ENCODE data around the gene DHX29.

Gene DHX29

DNA sequence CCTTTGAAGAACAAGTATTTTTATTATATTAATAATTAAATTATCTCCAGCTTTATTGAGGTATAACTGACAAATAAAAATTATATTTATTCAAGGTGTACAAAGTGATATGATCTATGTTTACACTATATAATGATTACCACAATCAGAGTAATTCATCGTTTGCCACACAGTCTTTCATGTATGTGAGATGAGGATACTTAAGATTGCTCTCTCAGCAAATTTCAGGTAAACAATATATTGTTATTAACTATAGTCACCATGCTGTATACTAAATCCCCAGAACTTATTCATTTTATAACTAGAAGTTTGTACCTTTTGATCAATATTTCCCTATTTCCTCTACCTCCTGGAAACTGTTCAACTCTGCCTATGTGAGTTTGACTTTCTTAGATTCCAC lies 57.4 kb downstream of the DHX29 start:
- no peak overlapping the region for H3K4me3 ChIP-seq (ENCODE audit: low read depth, low read length)
- no peak for DNase-seq (ENCODE audit: low read depth)
- TF ChIP-seq MYC (IDR thresholded peaks at IDR 0.05; ENCODE audit: low read depth, low read length) = no peak
- TF ChIP-seq, protein P1, sequence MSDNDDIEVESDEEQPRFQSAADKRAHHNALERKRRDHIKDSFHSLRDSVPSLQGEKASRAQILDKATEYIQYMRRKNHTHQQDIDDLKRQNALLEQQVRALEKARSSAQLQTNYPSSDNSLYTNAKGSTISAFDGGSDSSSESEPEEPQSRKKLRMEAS (IDR thresholded peaks at IDR 0.05; ENCODE audit: low read depth, low read length) = no peak

DNA sequence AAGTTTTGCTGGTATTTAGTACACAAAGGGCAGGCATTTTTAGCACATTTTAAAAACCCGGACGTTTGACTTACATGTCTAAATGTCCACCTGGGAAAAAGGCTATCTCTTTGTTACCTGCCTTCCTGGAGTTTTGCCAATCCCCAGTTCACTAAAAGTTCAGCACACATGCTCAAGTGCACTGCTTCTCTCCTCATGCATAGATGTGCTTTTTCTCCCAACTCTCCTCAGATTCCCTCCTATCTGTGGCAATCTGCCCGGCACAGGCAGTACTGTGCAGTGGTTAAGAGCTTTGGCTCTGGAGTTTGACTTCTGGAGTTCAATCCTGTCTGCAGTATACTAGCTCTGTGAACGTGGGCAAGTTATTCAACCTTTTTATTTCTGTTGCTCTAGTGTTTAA lies 65.7 kb downstream of the DHX29 start:
- H3K4me3 ChIP-seq (ENCODE audit: low read depth, low read length) = no peak overlapping the region
- TF ChIP-seq POLR2A (IDR thresholded peaks at IDR 0.05; ENCODE audit: extremely low read depth, insufficient read length) (no peak), CTCF (IDR thresholded peaks at IDR 0.05; ENCODE audit: low read depth, low read length) (no peak), MYC (IDR thresholded peaks at IDR 0.05; ENCODE audit: low read depth, low read length) (no peak)
- TF ChIP-seq, protein P1 (IDR thresholded peaks at IDR 0.05; ENCODE audit: low read depth, low read length) = no peak
- DNase-seq (ENCODE audit: low read depth) = no peak

DNA sequence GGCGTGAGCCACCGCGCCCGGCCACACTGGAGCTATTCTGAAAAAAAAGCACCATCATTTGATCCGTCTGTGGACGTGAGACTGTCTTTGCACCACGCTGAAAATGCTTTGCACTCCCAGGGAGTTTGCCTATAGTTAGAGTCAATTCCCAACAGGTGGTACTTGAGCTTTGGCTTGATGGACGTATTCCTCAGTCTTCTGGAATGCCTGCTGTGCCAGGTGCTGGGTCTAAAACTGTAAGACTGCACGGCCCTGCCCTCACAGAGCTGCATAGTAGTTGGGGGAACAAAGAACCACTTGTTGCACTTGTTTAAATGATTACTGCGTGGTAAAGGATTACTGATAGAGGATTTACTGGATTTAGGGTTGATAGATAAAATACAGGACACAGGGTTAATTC lies 70.7 kb downstream of the DHX29 start:
- TF ChIP-seq, protein P1 (IDR thresholded peaks at IDR 0.05; ENCODE audit: low read depth, low read length) = no peak
- TF ChIP-seq CTCF (IDR thresholded peaks at IDR 0.05; ENCODE audit: low read depth, low read length) (no peak), MYC (IDR thresholded peaks at IDR 0.05; ENCODE audit: low read depth, low read length) (no peak), POLR2A (IDR thresholded peaks at IDR 0.05; ENCODE audit: extremely low read depth, insufficient read length) (no peak)
- DNase-seq (ENCODE audit: low read depth) = no peak
- no peak overlapping the region for H3K4me3 ChIP-seq (ENCODE audit: low read depth, low read length)

- DNase-seq (ENCODE audit: low read depth) = peak; percentile 27
- TF ChIP-seq, protein P1 (IDR thresholded peaks at IDR 0.05; ENCODE audit: low read depth, low read length) = no peak
- TF ChIP-seq CTCF (IDR thresholded peaks at IDR 0.05; ENCODE audit: low read depth, low read length) (no peak), POLR2A (IDR thresholded peaks at IDR 0.05; ENCODE audit: extremely low read depth, insufficient read length) (no peak), MYC (IDR thresholded peaks at IDR 0.05; ENCODE audit: low read depth, low read length) (no peak)
- peak overlapping the region; percentile 46 for H3K4me3 ChIP-seq (ENCODE audit: low read depth, low read length)
Observed at GRCh38 chr5:55234121-55234700, 73.3 kb downstream of the DHX29 start.

DNA sequence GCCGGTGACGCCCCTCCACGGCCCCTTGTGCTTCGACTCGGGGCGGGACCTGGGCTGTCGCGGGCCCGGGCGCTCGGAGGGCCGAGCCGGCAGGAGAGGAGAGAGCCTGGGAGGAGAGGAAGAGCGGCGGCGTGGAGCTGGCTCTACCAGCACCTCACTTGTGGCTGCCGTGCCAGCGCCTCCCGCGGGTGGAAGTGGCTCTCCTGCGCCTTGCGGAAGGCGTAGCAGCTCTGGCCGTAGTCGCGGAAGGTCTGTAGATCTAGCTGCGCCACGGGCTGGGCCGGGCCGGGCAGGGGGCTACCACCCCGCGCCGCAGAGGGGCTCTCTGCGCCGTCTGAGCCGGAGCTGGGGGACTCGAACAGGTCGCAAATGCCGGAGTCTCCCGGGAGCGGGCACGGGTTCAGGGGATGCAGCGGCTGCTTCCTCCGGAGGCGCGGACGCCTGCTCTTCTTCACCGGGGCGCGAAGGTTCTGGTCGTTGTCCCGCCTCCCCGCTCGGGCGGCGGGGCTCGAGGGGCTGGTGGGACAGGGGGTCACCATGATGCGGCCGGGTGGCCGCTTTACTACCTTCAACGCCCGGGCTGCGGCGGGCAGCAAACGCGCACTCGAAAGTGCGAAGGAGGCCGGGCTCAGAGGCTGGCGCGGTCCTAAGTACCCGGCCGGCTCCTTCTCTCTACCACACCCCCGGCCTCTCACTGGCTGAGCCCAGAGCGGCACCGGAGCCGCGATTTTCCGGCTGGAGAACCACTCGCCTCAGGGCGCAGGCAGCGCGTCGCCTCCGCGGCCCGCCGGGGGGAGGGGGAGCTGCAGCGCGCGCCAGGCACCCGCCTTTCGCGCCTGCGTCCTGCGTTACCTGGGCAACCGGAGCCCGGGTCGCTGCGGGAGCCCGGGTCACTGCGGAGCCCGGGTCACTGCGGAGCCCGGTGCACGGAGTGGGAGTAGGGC lies 74.2 kb downstream of the DHX29 start, which contains the start of gene CCNO:
Gene CCNO, minus strand, starts transcription at position 624 of the 944 bp plus-strand sequence. Its CDS starts 85 bp downstream, at position 539.
- DNase-seq (ENCODE audit: low read depth) = peak; percentile 83
- H3K4me3 ChIP-seq (ENCODE audit: low read depth, low read length) = peak within 1 kb of the TSS; percentile 54
- TF ChIP-seq, protein P1 (IDR thresholded peaks at IDR 0.05; ENCODE audit: low read depth, low read length) = no peak
- TF ChIP-seq POLR2A (IDR thresholded peaks at IDR 0.05; ENCODE audit: extremely low read depth, insufficient read length) (no peak), MYC (IDR thresholded peaks at IDR 0.05; ENCODE audit: low read depth, low read length) (no peak), CTCF (IDR thresholded peaks at IDR 0.05; ENCODE audit: low read depth, low read length) (no peak)
